GM12891 (cell line): ENCODE measurements around the gene PHACTR3.
"Not testable (repeated sequence)": the region's sequence is repeated elsewhere in the genome, so short reads cannot be mapped to it uniquely, and the experiment has no call there.

Experiments
- DNase-seq: peaks from one replicate; pipeline ENCODE4 v3.0.0; 2011; ENCODE audit warnings: low spot score; ENCODE audit not compliant: insufficient read length
- FAIRE-seq: peaks from 2 replicates; lab custom pipeline; 2011; peaks lifted over from hg19 to GRCh38; lab: Jason Lieb, UNC
- PAX5 ChIP-seq: IDR thresholded peaks from 2 replicates; pipeline ENCODE4 v1.6.1; 2011; ENCODE audit warnings: low read length, moderate library complexity, mild to moderate bottlenecking; ENCODE audit not compliant: insufficient read depth, severe bottlenecking
- POLR2A ChIP-seq: IDR thresholded peaks from 2 replicates; pipeline ENCODE4 v1.6.1; 2011; ENCODE audit warnings: low read depth, low read length, control low read depth
- POLR2AphosphoS5 ChIP-seq: IDR thresholded peaks from 2 replicates; pipeline ENCODE4 v1.6.1; 2011; ENCODE audit warnings: low read depth, low read length, control low read depth
- POU2F2 ChIP-seq: IDR thresholded peaks from 2 replicates; pipeline ENCODE4 v1.6.1; 2011; ENCODE audit warnings: low read depth, mild to moderate bottlenecking, control low read depth, low read length, moderate library complexity
- SPI1 ChIP-seq: IDR thresholded peaks from 2 replicates; pipeline ENCODE4 v1.6.1; 2011; ENCODE audit warnings: low read depth, low read length, control low read depth
- TAF1 ChIP-seq: IDR thresholded peaks from 2 replicates; pipeline ENCODE4 v1.6.1; 2011; ENCODE audit warnings: low read depth, low read length, control low read depth

Gene PHACTR3

GRCh38 chr20:59617221-59617620 is 12.9 kb downstream of the PHACTR3 start:
- TF ChIP-seq PAX5: no peak
- TF ChIP-seq POLR2A: no peak
- no peak for TF ChIP-seq SPI1
- TF ChIP-seq POLR2AphosphoS5: no peak
- no peak for TF ChIP-seq TAF1
- no peak for TF ChIP-seq POU2F2
- FAIRE-seq: no peak
- DNase-seq: no peak

- TF ChIP-seq POLR2AphosphoS5 (no peak), POU2F2 (no peak), POLR2A (no peak), TAF1 (no peak), SPI1 (no peak), PAX5 (no peak)
- FAIRE-seq: no peak
- no peak for DNase-seq
Observed at GRCh38 chr20:59618131-59618530, 13.8 kb downstream of the PHACTR3 start.

GRCh38 chr20:59618585-59618984 is 14.2 kb downstream of the PHACTR3 start:
- DNase-seq, FAIRE-seq: not testable (repeated sequence)

GRCh38 chr20:59620860-59621505 is 16.6 kb downstream of the PHACTR3 start:
- no peak for FAIRE-seq

GRCh38 chr20:59622496-59622895 is 18.2 kb downstream of the PHACTR3 start:
- TF ChIP-seq SPI1 (no peak), TAF1 (no peak), POLR2A (no peak), PAX5 (no peak), POU2F2 (no peak), POLR2AphosphoS5 (no peak)
- FAIRE-seq: no peak
- no peak for DNase-seq

More at GRCh38 chr20:59620860-59621505, 16.6 kb downstream of the PHACTR3 start:
- no peak for DNase-seq
- no peak for TF ChIP-seq SPI1
- TF ChIP-seq POU2F2: no peak
- no peak for TF ChIP-seq POLR2AphosphoS5
- no peak for TF ChIP-seq TAF1
- TF ChIP-seq PAX5: no peak
- no peak for TF ChIP-seq POLR2A

DNA sequence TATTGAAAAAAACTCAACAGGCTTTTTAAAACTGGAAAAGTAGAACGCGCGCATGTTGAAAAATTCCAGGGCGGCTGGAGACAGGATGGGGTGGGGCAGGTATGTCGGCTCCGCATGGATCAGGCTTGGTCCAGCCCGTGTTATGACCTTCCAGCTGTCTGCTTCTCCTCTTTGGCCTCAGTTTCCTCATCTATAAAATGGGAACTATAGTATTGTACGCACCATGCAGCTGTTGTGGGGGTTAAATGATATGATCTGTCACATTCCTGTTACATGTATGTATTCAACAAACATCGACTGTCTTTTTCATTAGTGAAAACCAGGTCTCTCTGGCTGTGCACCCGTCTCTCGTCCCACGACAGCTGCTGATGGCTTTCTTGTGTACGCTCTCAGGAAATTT is 18.8 kb downstream of the PHACTR3 start:
- DNase-seq: no peak
- FAIRE-seq: no peak
- no peak for TF ChIP-seq SPI1
- TF ChIP-seq TAF1: no peak
- TF ChIP-seq POLR2A: no peak
- no peak for TF ChIP-seq POU2F2
- TF ChIP-seq POLR2AphosphoS5: no peak
- TF ChIP-seq PAX5: no peak

- no peak for DNase-seq
- no peak for TF ChIP-seq POLR2A
- no peak for TF ChIP-seq SPI1
- TF ChIP-seq POLR2AphosphoS5: no peak
- TF ChIP-seq TAF1: no peak
- TF ChIP-seq POU2F2: no peak
- TF ChIP-seq PAX5: no peak
- FAIRE-seq: no peak
Observed at GRCh38 chr20:59623583-59623982, 19.2 kb downstream of the PHACTR3 start.

DNA sequence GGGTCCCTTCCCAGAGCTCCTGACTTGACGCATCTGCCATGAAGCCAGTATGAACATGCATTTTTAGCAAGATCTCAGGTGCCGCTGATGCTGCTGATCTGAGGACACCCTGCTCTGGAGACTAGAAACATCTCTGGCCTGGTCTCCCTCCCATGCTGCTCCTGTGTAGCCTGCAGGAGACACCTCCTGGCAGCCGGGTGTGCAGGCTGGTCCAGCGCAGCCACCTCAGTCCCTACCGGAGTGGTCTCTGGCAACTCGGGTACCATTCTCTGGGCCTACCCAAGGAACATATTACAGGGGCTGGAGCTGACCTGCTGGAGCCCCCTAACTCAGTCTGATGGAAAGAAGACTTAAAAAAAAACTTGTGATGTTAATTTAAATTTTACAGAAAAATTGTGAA is 20.1 kb downstream of the PHACTR3 start:
- TF ChIP-seq PAX5: no peak
- TF ChIP-seq SPI1: no peak
- TF ChIP-seq POLR2AphosphoS5: no peak
- no peak for TF ChIP-seq POU2F2
- TF ChIP-seq POLR2A: no peak
- no peak for TF ChIP-seq TAF1
- DNase-seq: no peak
- FAIRE-seq: no peak

GRCh38 chr20:59625214-59625922 is 21.0 kb downstream of the PHACTR3 start:
- DNase-seq (no peak), FAIRE-seq (no peak)
- no peak for TF ChIP-seq POLR2AphosphoS5
- no peak for TF ChIP-seq PAX5
- no peak for TF ChIP-seq SPI1
- no peak for TF ChIP-seq POLR2A
- no peak for TF ChIP-seq TAF1
- no peak for TF ChIP-seq POU2F2

- TF ChIP-seq POLR2A (no peak), POU2F2 (no peak), TAF1 (no peak), POLR2AphosphoS5 (no peak)
- FAIRE-seq (no peak), DNase-seq (no peak)
Observed at GRCh38 chr20:59627298-59627697, 23.0 kb downstream of the PHACTR3 start.
